IPS-15b (cell line): ENCODE data around the gene ZNF662.

Experiments
- H3K27me3 ChIP-seq: one replicate; pipeline ENCODE4 v1.6.1; 2013; ENCODE audit warnings: low read length; ENCODE audit not compliant: control insufficient read depth, insufficient read depth
- H3K36me3 ChIP-seq: one replicate; pipeline ENCODE4 v1.6.1; 2013; ENCODE audit warnings: low read length; ENCODE audit not compliant: control insufficient read depth, insufficient read depth
- H3K4me1 ChIP-seq: one replicate; pipeline ENCODE4 v1.6.1; 2013; ENCODE audit warnings: mild to moderate bottlenecking, low read length; ENCODE audit not compliant: control insufficient read depth, insufficient read depth
- H3K4me3 ChIP-seq: one replicate; pipeline ENCODE4 v1.5.1; 2013; ENCODE audit warnings: low read depth, low read length
- H3K9ac ChIP-seq: one replicate; pipeline ENCODE4 v1.6.1; 2013; ENCODE audit warnings: low read depth, mild to moderate bottlenecking, low read length
- H3K9me3 ChIP-seq: one replicate; pipeline ENCODE4 v1.6.1; 2013; ENCODE audit warnings: mild to moderate bottlenecking, low read length; ENCODE audit not compliant: control insufficient read depth, insufficient read depth

Gene ZNF662

GRCh38 chr3:42892807-42893206 is 13.1 kb upstream of the ZNF662 start:
- Histone ChIP-seq H3K4me3 (no peak overlapping the region), H3K4me1 (peaks cover 20% of the 10 kb centered on the region), H3K9me3 (no peaks in the 10 kb centered on the region), H3K27me3 (no peaks in the 10 kb centered on the region), H3K36me3 (no peaks in the 10 kb centered on the region), H3K9ac (no peak overlapping the region)

- H3K4me1 ChIP-seq = peaks cover 20% of the 10 kb centered on the region
- no peaks in the 10 kb centered on the region for H3K36me3 ChIP-seq
- H3K27me3 ChIP-seq = no peaks in the 10 kb centered on the region
- H3K4me3 ChIP-seq = no peak overlapping the region
- H3K9me3 ChIP-seq = no peaks in the 10 kb centered on the region
- no peak overlapping the region for H3K9ac ChIP-seq
These were observed 11.0 kb upstream of the ZNF662 start for GRCh38 chr3:42894698-42895579.

GRCh38 chr3:42895580-42895868 is 10.4 kb upstream of the ZNF662 start:
- Histone ChIP-seq H3K27me3 (no peaks in the 10 kb centered on the region), H3K4me3 (no peak overlapping the region), H3K9me3 (no peaks in the 10 kb centered on the region), H3K36me3 (no peaks in the 10 kb centered on the region), H3K9ac (no peak overlapping the region), H3K4me1 (peaks cover 18% of the 10 kb centered on the region)

GRCh38 chr3:42898896-42899675 is 6.9 kb upstream of the ZNF662 start:
- Histone ChIP-seq H3K4me1 (peaks cover 8% of the 10 kb centered on the region), H3K27me3 (no peaks in the 10 kb centered on the region), H3K9ac (no peak overlapping the region), H3K36me3 (no peaks in the 10 kb centered on the region), H3K4me3 (no peak overlapping the region), H3K9me3 (no peaks in the 10 kb centered on the region)

DNA sequence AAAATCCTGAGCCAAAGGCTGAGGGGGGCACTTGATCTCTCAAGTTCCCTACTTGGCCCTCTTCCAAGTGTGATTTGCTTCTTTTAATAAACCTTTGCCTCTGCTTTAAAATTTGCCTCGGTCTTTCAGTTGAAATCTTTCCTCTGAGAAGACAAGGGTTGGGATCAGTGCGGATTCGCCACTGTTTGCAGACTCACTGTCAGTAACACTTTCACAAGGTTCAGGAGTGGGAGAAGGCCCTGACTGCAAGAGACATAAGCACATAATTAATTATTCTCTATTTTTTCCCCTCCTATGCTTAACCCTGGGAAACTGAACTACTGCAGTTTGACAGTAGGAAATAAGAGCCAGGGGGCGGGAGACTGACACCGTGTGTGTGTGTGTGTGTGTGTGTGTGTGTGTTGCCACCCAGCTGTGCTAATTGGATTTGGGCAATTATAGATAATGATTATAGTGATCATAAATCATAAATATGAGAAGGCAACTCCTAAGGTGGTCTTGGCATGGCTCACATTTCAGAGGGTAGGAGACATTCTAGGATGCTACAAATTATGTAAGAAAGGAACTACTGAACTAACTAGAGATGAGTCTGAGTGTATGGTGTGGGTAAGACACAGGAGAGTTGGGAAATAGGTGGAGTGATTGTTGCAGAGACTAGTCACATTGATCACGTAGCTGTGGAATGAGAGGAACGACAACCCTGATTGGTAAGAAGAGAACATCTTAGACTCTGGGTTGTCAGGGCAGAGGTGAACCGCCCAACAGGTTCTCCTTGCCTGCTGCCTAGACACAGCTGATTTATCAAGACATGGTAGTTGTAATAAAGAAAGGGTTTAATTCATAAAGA is 5.5 kb upstream of the ZNF662 start:
- no peaks in the 10 kb centered on the region for H3K27me3 ChIP-seq
- H3K9ac ChIP-seq = no peak overlapping the region
- no peaks in the 10 kb centered on the region for H3K36me3 ChIP-seq
- H3K4me3 ChIP-seq = no peak overlapping the region
- peaks cover 4% of the 10 kb centered on the region for H3K4me1 ChIP-seq
- H3K9me3 ChIP-seq = no peaks in the 10 kb centered on the region

DNA sequence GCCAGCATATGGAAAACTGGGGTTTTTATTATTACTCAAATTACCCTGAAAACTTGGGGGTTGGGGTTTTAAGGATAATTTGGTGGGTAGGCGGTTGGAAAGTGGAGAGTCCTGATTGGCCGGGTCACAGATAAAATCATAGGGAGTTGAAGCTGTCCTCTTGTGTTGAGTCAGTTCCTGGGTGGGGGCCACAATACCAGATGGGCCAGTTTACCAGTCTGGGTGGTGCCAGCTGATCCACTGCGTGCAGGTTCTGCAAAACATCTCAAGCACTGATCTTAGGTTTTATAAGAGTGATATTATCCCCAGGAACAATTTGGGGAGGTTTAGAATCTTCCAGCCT is 4.9 kb upstream of the ZNF662 start:
- Histone ChIP-seq H3K4me1 (no peaks in the 10 kb centered on the region), H3K27me3 (no peaks in the 10 kb centered on the region), H3K9ac (no peak overlapping the region), H3K9me3 (no peaks in the 10 kb centered on the region), H3K36me3 (no peaks in the 10 kb centered on the region), H3K4me3 (no peak overlapping the region)

DNA sequence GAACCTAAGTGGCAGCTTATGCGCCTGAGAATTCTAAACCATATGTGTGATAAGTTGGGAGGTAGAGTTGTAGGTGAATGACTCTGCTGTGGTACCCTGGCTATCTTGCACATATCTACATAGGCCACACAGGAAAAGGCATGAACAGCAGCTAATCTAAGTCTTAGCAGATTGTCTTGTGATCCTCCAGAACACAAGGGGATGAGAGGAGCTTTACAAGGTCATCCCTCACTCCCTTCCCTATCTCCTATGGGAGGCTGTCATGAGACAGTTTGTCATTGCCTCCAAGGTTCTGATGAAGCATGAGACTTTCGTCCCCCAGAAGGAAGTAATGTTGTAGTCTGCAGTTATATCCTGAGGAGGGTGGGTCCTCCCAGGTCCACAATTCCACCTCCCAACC is 3.7 kb upstream of the ZNF662 start:
- H3K4me3 ChIP-seq = no peak overlapping the region
- H3K9me3 ChIP-seq = no peaks in the 10 kb centered on the region
- H3K4me1 ChIP-seq = no peaks in the 10 kb centered on the region
- no peaks in the 10 kb centered on the region for H3K27me3 ChIP-seq
- H3K9ac ChIP-seq = no peak overlapping the region
- no peaks in the 10 kb centered on the region for H3K36me3 ChIP-seq

- Histone ChIP-seq H3K36me3 (no peaks in the 10 kb centered on the region), H3K27me3 (no peaks in the 10 kb centered on the region), H3K4me1 (no peaks in the 10 kb centered on the region), H3K9ac (no peak overlapping the region), H3K4me3 (no peak overlapping the region), H3K9me3 (no peaks in the 10 kb centered on the region)
These were observed 1.9 kb upstream of the ZNF662 start for GRCh38 chr3:42904076-42904475.

GRCh38 chr3:42905740-42906069 is 237 bp upstream of the ZNF662 start:
- no peak overlapping the region for H3K4me3 ChIP-seq
- H3K4me1 ChIP-seq = no peaks in the 10 kb centered on the region
- H3K9ac ChIP-seq = no peak overlapping the region

GRCh38 chr3:42906848-42907183 is 874 bp downstream of the ZNF662 start:
- Histone ChIP-seq H3K36me3 (no peaks in the 10 kb centered on the region), H3K9me3 (peaks cover 4% of the 10 kb centered on the region), H3K4me3 (no peak overlapping the region), H3K27me3 (no peaks in the 10 kb centered on the region), H3K9ac (no peak overlapping the region), H3K4me1 (no peaks in the 10 kb centered on the region)

More at GRCh38 chr3:42905740-42906069, 237 bp upstream of the ZNF662 start:
- H3K27me3 ChIP-seq = no peaks in the 10 kb centered on the region
- H3K36me3 ChIP-seq = no peaks in the 10 kb centered on the region
- no peaks in the 10 kb centered on the region for H3K9me3 ChIP-seq

DNA sequence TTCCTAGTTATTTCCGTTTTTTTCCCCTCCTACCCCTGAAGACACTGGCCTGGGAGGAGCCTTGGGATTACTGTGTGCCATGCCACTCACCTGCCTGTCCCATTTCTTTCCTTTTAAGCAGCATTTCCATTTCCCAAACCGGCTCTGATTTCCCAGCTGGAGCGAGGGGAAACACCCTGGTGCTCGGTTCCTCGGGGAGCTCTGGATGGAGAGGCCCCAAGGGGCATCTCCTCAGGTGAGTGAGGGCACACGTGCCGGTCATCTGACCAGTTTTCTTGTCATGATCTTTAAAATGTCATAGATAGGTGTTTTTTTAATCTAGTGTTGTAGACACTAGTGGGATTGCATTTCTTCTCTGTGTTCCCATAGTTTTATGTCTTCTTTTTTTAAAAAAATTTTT is 2.7 kb downstream of the ZNF662 start:
- Histone ChIP-seq H3K9me3 (peaks cover 4% of the 10 kb centered on the region), H3K4me3 (no peak overlapping the region), H3K9ac (no peak overlapping the region), H3K4me1 (no peaks in the 10 kb centered on the region), H3K27me3 (no peaks in the 10 kb centered on the region), H3K36me3 (no peaks in the 10 kb centered on the region)
